Rectal smooth muscle tissue (tissue), 1 donor: Measurements from ENCODE around the gene YAF2.
"Not testable (repeated sequence)": the region's sequence is repeated elsewhere in the genome, so short reads cannot be mapped to it uniquely, and the experiment has no call there.

ENCODE experiments used
- H3K27ac ChIP-seq: one replicate; pipeline ENCODE4 v1.7.0; 2013; ENCODE audit warnings: low read depth, low read length, inconsistent platforms
- H3K27me3 ChIP-seq: one replicate; pipeline ENCODE4 v1.7.0; 2013; ENCODE audit warnings: low read length; ENCODE audit not compliant: control insufficient read depth, insufficient read depth
- H3K36me3 ChIP-seq: one replicate; pipeline ENCODE4 v1.7.0; 2013; ENCODE audit warnings: low read length; ENCODE audit not compliant: control insufficient read depth, insufficient read depth
- H3K4me1 ChIP-seq: one replicate; pipeline ENCODE4 v1.7.0; 2013; ENCODE audit warnings: low read length; ENCODE audit not compliant: control insufficient read depth, insufficient read depth
- H3K4me3 ChIP-seq: one replicate; pipeline ENCODE4 v1.7.0; 2013; ENCODE audit warnings: low read length
- H3K9ac ChIP-seq: one replicate; pipeline ENCODE4 v1.7.0; 2013; ENCODE audit warnings: low read length

YAF2 gene

DNA sequence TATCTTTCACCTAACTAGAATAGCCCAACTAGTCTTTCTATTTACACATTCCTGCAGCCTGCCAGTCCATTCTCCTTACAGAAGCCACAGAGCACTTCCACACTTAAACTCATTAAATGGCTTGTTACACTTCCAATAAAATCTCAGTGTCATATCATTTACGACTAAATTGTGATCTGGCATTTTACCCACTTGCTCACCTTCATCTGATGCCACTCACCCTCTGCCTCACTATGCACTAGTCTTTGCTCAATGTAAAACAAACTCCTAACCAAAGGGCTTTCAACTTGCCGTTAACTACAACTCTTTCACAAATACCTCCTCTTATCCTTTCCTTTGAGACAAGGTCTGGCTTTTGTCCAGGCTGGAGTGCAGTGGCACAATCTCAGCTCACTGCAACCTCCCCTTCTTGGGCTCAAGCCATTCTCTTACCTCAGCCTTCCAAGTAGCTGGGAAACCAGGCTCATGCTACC, 24.1 kb downstream of the YAF2 start:
- no peaks in the 10 kb centered on the region for H3K27me3 ChIP-seq
- H3K4me3 ChIP-seq, result no peak overlapping the region
- no peak overlapping the region for H3K9ac ChIP-seq
- H3K4me1 ChIP-seq, result peaks cover 3% of the 10 kb centered on the region
- no peaks in the 10 kb centered on the region for H3K36me3 ChIP-seq
- no peak overlapping the region for H3K27ac ChIP-seq

DNA sequence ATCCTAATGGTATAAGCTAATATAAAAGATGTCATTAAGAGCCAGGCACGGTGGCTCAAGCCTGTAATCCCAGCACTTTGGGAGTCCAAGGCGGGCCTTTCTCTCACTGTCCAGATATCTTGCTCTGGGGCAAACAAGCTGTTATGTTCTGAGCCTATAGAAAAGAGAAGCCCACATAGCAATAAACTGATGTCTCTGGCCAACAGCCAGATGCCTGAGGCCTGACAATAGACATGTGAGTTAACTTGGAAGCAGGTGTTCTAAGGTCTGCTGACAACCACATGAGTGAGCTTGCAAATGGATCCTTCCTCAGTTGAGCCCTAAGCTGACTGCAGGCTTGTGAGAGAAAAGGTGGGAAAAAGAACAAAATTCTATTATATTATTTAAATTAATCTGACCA, 25.0 kb downstream of the YAF2 start:
- Histone ChIP-seq H3K4me1 (peaks cover 3% of the 10 kb centered on the region), H3K27me3 (no peaks in the 10 kb centered on the region), H3K9ac (no peak overlapping the region), H3K36me3 (no peaks in the 10 kb centered on the region), H3K27ac (no peak overlapping the region), H3K4me3 (no peak overlapping the region)

DNA sequence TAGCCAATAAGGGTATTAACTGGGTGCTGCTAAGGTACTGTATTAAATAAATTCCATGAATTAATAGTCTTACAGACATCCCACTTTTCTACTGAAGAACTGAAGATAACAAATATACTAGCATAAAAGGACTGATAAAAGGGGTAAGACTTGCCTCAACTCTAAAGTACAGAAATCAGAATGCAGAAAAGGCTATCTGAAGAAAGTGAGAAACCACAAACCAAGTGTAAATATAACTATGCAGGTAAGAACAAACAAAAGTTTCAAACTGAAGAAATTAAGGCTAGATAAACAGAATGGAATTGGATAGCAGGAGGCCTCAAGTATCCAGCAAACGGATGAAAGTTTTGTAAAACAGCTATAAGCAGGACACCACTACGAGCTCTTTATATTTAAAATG, 29.5 kb downstream of the YAF2 start:
- Histone ChIP-seq H3K27me3 (no peaks in the 10 kb centered on the region), H3K4me3 (no peak overlapping the region), H3K36me3 (no peaks in the 10 kb centered on the region), H3K27ac (no peak overlapping the region), H3K9ac (no peak overlapping the region), H3K4me1 (no peaks in the 10 kb centered on the region)

DNA sequence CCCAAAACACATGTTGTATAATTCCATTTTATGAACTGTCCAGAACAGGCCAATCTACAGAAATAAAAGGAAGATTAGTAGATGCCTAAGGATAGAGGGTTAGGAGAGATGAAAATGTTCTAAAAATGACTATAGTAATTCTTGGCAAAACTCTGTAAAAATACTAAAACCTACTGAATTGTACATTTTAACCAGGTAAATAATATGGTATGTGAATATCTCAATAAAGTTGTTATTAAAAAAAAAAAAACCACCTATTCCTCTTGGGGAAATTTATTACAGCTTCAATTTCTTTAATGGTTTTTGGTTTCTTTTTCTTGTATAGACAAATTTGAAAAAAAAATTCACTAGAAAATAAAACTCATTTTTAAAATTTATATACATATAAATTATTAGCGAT, 33.2 kb downstream of the YAF2 start:
- no peaks in the 10 kb centered on the region for H3K27me3 ChIP-seq
- no peaks in the 10 kb centered on the region for H3K4me1 ChIP-seq
- H3K27ac ChIP-seq, result no peak overlapping the region
- no peak overlapping the region for H3K9ac ChIP-seq
- no peaks in the 10 kb centered on the region for H3K36me3 ChIP-seq
- H3K4me3 ChIP-seq, result no peak overlapping the region

DNA sequence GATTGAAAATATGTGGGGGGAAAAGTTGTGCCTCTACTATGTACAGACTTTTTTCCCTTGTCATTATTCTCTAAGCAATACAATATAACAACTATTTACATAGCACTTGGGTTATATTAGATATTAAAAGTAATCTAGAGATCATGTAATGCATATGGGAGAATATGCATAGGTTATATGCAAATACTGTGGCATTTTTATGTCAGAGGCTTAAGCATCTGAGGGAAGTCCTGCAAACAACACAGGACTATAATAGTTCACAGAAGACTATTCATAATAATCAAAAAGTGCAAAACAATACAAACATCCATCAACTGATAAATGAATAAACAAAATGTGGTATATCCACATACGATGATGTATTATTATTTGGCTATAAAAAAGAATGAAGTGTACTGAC, 33.7 kb downstream of the YAF2 start:
- H3K4me3 ChIP-seq, result no peak overlapping the region
- no peak overlapping the region for H3K27ac ChIP-seq
- no peaks in the 10 kb centered on the region for H3K36me3 ChIP-seq
- H3K27me3 ChIP-seq, result no peaks in the 10 kb centered on the region
- no peaks in the 10 kb centered on the region for H3K4me1 ChIP-seq
- no peak overlapping the region for H3K9ac ChIP-seq

DNA sequence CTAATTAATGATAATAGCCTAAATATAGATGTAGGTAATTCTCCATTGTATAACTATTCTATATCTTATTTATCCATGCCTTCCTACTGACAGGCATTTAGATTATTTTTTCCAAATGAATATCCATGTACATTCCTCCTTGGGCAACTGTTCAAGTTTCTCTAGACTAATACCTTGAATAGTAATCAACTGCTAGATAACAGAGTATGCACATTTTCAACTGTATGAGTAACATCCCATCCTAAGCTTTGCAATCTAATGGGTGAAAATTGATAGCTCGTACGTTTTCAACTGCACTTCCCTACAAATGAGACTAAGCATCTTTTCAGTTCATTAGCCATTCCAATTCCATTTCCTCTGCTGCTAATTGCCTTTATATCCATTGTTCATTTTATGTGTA, 37.0 kb downstream of the YAF2 start:
- no peaks in the 10 kb centered on the region for H3K36me3 ChIP-seq
- H3K4me1 ChIP-seq, result no peaks in the 10 kb centered on the region
- H3K27ac ChIP-seq, result no peak overlapping the region
- no peaks in the 10 kb centered on the region for H3K27me3 ChIP-seq
- H3K4me3 ChIP-seq, result no peak overlapping the region
- no peak overlapping the region for H3K9ac ChIP-seq

DNA sequence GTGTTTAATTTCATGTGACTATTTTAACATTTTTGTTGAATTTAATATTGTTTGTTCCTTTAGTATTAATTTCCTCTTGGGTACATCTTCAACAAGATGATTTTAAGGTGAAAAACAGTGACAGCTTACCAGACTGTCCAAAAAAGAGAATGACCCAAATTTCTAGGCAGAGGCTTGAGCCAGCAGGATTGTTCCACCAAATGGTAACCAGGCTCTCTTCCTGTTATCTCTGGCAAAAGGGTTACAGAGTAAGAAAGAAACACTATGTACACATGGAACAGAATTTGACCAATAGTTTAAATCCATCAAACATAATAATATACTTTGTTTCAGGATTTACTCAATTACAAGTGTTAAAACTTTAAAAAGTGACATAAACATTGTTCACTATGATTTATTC, 39.0 kb downstream of the YAF2 start:
- Histone ChIP-seq H3K27ac (no peak overlapping the region), H3K4me3 (no peak overlapping the region), H3K4me1 (no peaks in the 10 kb centered on the region), H3K36me3 (no peaks in the 10 kb centered on the region), H3K27me3 (no peaks in the 10 kb centered on the region), H3K9ac (no peak overlapping the region)

DNA sequence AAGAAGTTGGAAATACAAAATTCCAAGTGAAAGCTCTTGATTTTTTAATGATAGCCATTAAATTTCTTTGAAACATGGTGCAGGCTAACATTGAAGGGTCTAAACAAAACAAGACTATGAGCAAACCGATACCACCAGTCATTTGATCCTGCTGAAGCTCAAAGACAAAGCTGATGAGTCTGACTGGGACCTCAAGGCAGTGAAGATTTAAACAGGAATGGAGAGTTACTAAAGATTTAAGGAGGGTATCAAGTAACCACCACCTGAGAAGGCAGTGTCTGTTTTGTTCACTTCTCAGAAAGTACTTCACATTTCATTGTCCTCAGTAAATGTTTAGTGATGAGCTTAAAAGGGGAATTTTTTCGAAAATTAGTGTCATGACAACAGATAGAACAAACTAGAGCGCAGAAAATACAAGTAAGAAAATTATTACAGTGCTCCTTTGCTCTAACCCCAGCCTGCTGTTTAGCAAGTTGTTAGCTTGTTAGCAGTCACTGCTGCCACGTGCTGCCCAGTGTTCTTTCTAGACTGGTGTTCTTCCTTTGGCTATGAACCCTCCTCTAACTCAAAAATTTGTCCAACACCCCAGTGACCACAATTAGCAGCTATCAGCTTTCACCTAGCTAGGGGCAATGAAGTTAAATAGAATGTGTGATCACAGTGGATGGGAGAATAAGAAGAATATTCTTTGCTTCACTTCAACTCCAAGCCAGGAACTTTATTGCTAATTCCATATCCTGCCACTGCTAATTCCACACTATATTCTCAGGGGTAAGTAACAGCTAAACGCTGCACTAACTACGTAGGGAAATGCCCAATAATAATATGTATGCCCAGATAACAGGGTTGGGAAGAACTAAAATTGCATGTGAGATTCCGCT, 41.1 kb downstream of the YAF2 start:
- no peaks in the 10 kb centered on the region for H3K27me3 ChIP-seq
- no peak overlapping the region for H3K4me3 ChIP-seq
- no peak overlapping the region for H3K9ac ChIP-seq
- H3K27ac ChIP-seq, result no peak overlapping the region
- no peaks in the 10 kb centered on the region for H3K4me1 ChIP-seq
- no peaks in the 10 kb centered on the region for H3K36me3 ChIP-seq

DNA sequence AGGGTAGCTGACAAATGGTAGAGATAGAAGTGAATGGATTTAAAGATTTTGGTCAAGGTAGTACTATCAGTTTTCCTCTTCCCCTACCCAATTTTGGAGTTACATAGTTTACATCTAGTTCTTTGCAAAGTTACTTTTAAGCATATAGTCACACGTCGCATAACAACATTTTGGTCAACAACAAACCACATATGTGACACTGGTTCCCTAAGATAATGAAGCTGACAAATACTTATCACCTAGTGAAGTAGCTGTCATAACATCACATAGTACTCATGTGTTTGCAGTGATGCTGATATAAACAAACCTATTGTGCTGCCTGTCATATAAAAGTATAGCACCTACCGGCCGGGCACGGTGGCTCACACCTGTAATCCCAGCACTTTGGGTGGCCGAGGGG, 45.4 kb downstream of the YAF2 start:
- no peaks in the 10 kb centered on the region for H3K27me3 ChIP-seq
- H3K9ac ChIP-seq, result no peak overlapping the region
- H3K4me1 ChIP-seq, result no peaks in the 10 kb centered on the region
- H3K4me3 ChIP-seq, result no peak overlapping the region
- no peak overlapping the region for H3K27ac ChIP-seq
- H3K36me3 ChIP-seq, result no peaks in the 10 kb centered on the region

DNA sequence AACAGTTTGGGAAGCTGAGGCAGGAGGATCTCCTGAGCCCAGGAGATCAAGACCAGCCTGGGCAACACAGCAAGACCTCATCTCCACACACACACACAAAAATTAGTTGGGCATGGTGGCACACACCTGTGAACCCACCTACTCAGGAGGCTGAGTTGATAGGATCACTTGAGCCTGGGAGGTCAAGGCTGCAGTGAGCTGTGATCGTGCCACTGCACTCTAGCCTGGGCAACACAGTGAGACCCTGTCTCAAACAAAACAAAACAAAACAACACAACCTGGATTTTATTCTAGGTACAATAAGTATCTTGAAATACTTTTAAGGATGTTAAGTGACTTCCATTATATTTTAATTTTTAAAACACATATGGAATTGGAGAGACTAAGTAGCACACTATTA, 45.8 kb downstream of the YAF2 start:
- H3K27me3 ChIP-seq, result no peaks in the 10 kb centered on the region
- H3K27ac ChIP-seq, result no peak overlapping the region
- H3K4me1 ChIP-seq, result no peaks in the 10 kb centered on the region
- no peak overlapping the region for H3K4me3 ChIP-seq
- no peaks in the 10 kb centered on the region for H3K36me3 ChIP-seq
- no peak overlapping the region for H3K9ac ChIP-seq

DNA sequence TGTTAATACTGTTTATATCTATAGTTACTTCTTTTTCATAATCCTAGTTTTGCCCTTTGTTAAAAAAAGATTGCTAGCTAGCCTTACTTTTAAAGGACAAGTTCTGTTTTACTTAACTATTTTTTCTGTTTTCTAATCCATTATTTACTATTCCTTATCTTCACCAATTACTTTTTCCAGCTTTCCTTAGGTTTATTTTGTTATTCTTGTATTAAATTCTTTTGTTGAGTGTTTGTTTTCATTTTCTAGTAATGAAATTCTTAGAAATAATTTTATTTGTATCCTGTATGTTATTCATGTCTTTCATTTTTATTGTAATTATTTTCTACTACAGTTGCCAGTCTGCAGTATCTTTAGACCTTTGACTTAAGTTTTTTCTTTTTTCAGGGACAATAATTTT, 47.7 kb downstream of the YAF2 start:
- Histone ChIP-seq H3K4me1 (no peaks in the 10 kb centered on the region), H3K27ac (no peak overlapping the region), H3K36me3 (no peaks in the 10 kb centered on the region), H3K9ac (no peak overlapping the region), H3K27me3 (no peaks in the 10 kb centered on the region), H3K4me3 (no peak overlapping the region)

DNA sequence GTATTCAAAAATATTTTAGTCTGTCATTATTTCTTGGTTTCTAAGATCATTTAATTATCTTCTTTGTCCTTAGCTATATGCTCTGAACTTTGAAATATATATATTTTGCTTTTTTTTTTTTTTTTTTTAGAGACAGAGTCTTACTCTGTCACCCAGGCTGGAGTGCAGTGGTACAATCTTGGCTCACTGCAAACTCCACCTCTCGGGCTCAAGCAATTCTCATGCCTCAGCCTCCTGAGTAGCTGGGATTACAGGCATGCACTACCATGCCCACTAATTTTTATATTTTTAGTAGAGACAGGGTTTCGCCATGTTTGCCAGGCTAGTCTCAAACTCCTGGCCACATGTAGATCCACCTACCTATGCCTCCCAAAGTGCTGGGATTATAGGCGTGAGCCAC, 49.8 kb downstream of the YAF2 start:
- H3K27ac ChIP-seq, H3K4me3 ChIP-seq, H3K27me3 ChIP-seq, H3K9ac ChIP-seq, H3K36me3 ChIP-seq, H3K4me1 ChIP-seq: not testable (repeated sequence)

DNA sequence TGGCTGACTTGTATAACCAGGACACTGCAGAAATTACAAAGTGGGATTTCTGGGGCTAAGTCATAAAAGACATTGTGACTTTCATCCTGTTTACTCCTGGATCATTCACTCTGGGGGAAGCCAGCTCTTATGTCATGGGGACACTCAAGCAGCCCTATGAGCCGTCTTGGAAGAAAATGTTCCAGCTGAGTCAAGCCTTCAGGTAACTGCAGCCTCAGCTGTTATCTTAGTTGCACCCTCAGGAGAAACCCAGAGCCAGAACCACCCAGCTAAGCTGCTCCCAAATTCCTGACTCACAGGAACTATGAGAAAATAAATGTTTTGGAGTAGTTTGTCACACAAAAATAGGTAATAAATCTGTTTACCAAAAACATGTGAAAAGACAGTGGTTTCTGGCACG, 50.2 kb downstream of the YAF2 start:
- Histone ChIP-seq H3K9ac (no peak overlapping the region), H3K4me1 (no peaks in the 10 kb centered on the region), H3K36me3 (no peaks in the 10 kb centered on the region), H3K4me3 (no peak overlapping the region), H3K27ac (no peak overlapping the region), H3K27me3 (no peaks in the 10 kb centered on the region)
